Kidney (tissue), 14 donors: ENCODE measurements around the gene LAMB2. TPM values are rescaled to one million over a fixed set of nuclear protein-coding genes. Genes with fewer than 3 reads are reported as not detected.

Experiments used
- DNase-seq, 5 donors: peaks; one replicate each; pipeline ENCODE4 v3.0.0-alpha.2; 2013 to 2020
- FAIRE-seq: peaks from 2 replicates; lab custom pipeline; 2012; peaks lifted over from hg19 to GRCh38; lab: Jason Lieb, UNC
- H3K27ac ChIP-seq, 2 donors: one replicate each; pipeline ENCODE4 v1.7.0; 2013; ENCODE audit warnings: low read depth in 2 of 2, low read length in 2 of 2, inconsistent platforms in 1 of 2
- H3K27me3 ChIP-seq: one replicate; pipeline ENCODE4 v1.7.1; 2013; ENCODE audit warnings: low read length, inconsistent platforms; ENCODE audit not compliant: control insufficient read depth, insufficient read depth
- H3K36me3 ChIP-seq, 3 donors: one replicate each; pipeline versions ENCODE4 v1.7.0 to v1.7.1; 2013; ENCODE audit warnings: low read length in 3 of 3, control low read depth in 1 of 3, inconsistent platforms in 1 of 3; ENCODE audit not compliant: insufficient read depth in 3 of 3, control insufficient read depth in 2 of 3
- H3K4me1 ChIP-seq, 3 donors: one replicate each; pipeline versions ENCODE4 v1.7.0 to v1.7.1; 2013; ENCODE audit warnings: low read length in 3 of 3, inconsistent platforms in 1 of 3, low read depth in 1 of 3; ENCODE audit not compliant: control insufficient read depth in 2 of 3, insufficient read depth in 2 of 3
- H3K4me3 ChIP-seq, 3 donors: one replicate each; pipeline versions ENCODE4 v1.7.0 to v1.8.1; 2013; ENCODE audit warnings: low read length in 3 of 3, control low read depth in 1 of 3, inconsistent platforms in 1 of 3
- H3K9ac ChIP-seq, 3 donors: one replicate each; pipeline versions ENCODE4 v1.7.0 to v1.7.1; 2013; ENCODE audit warnings: low read length in 3 of 3, control low read depth in 1 of 3, inconsistent platforms in 1 of 3
- H3K9me3 ChIP-seq, 3 donors: one replicate each; pipeline versions ENCODE4 v1.7.0 to v1.7.1; 2013; ENCODE audit warnings: low read length in 3 of 3, control low read depth in 1 of 3, inconsistent platforms in 1 of 3; ENCODE audit not compliant: control insufficient read depth in 2 of 3, insufficient read depth in 1 of 3
- CTCF ChIP-seq: IDR thresholded peaks from 3 replicates; pipeline ENCODE4 v1.5.1; 2012; ENCODE audit warnings: mild to moderate bottlenecking, moderate library complexity, borderline replicate concordance; ENCODE audit not compliant: insufficient read depth; ENCODE audit errors: extremely low read depth
- intact Hi-C: fragments of 100-400 bp; cut with DNase I; formaldehyde crosslinking; loops from one replicate; pipeline ENCODE4 v1.11.1; 2022
- polyA plus RNA-seq: library from polyadenylated mRNA; stranded (reverse); fragments of 350-450 nt; fragmentation: Illumina TruSeq; extraction: RNeasy Lipid Tissue Mini Kit (QIAGEN cat#74804); gene quantifications from one replicate; pipeline ENCODE4 v1.2.3, GENCODE V29; 2014; ENCODE audit warnings: low read depth, low replicate concordance; ENCODE audit not compliant: insufficient read depth
- total RNA-seq: library from RNA; stranded (reverse); fragmentation: NEBNext Ultra II Directional; extraction: Animal tissue kit (Norgen Biotek cat#: 25700); gene quantifications from one replicate; pipeline ENCODE4 v1.2.1, GENCODE V29; 2021
- donor health status: control.
- donor health status: control.
- donor health status: control.
- donor health status: control.
- donor health status: control.
- donor health status: DM: yes; HTN: yes; CAD: no.
- donor health status: Normal renal cell carcinoma (clear cell type).

The LAMB2 gene
- total and polyA plus RNA-seq, 2 donors from 2014 or later, result 444 to 460 TPM

DNA sequence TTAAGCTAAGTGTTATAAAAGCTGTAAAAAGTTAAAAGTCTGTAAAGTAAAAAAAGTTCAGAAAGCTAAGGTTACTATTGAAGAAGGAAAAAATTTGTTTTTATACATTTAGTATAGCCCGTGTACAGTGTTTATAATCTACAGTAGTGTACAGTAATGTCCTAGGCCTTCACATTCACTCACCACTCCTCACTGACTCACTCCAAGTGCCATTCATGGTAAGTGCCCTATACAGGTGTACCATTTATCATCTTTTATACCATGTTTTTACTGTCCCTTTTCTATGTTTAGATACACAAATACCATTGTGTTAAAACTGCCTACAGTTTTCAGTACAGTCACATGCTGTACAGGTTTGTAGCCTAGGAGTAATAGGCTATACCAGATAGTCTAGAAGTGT is 24.4 kb upstream of the LAMB2 start:
- Histone ChIP-seq H3K27me3 (no peaks in the 10 kb centered on the region), H3K4me1 (peaks cover 0 to 2% (median 0%) of the 10 kb centered on the region in 3 donors), H3K9ac (no peak overlapping the region), H3K36me3 (no peaks in the 10 kb centered on the region), H3K4me3 (no peak overlapping the region), H3K27ac (no peak overlapping the region), H3K9me3 (no peaks in the 10 kb centered on the region)
- TF ChIP-seq CTCF, result no peak
- intact Hi-C loops, result no loop called here
- FAIRE-seq, result no peak
- DNase-seq, result no peak

DNA sequence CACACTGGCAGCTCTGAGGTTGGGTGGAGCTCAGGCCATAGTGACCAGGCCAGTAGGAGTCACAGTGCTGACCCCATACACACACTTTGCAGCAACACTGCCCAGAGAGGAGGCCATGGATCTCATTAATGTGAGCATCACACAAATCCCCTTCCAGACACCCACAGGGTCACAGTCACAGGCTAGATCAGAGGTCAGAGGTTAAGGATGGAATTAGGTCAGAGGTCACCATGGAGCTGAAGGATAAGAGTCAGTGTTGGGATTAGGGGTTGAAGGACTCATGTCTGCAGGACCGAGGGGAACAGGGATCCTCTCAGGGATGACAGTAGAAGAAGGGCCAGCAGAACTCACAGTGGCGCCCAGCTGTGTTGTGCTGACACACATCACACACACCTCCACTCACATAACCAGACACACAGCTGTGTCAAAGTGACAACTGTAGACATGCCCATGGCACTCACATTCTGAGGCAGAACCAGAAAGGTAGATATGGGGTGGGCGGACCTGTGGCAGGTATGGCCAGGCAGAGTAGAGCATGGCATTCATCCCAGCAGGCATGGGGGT is 20.6 kb upstream of the LAMB2 start:
- no peaks in the 10 kb centered on the region for H3K36me3 ChIP-seq
- H3K4me1 ChIP-seq, result no peaks in the 10 kb centered on the region
- no peaks in the 10 kb centered on the region for H3K9me3 ChIP-seq
- no peak overlapping the region for H3K9ac ChIP-seq
- H3K4me3 ChIP-seq, result no peak overlapping the region
- no peak for FAIRE-seq
- no peak overlapping the region for H3K27ac ChIP-seq
- DNase-seq, result no peak
- intact Hi-C loops, result no loop called here
- TF ChIP-seq CTCF, result no peak
- H3K27me3 ChIP-seq, result no peaks in the 10 kb centered on the region

DNA sequence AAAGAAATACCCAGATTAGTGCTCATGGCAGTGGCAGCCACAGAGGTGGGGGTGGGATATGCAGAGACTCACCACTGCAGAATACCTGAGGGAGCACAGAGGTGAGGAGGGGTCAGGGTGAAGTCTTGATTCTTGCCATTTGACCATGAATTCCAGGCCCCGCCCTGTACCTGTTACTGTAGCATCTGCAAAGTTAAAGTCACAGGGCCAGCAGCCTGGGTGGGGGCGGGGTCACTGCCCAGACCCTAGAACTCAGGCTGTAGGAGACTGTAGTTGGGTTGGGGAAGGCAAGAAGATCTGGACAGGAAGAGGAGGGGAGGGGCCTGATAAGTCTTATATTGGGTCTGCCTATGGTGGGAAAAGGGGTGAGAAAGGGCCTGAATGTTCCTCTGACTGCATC is 18.8 kb upstream of the LAMB2 start:
- intact Hi-C loops, result no loop called here
- no peak for TF ChIP-seq CTCF
- Histone ChIP-seq H3K27ac (no peak overlapping the region), H3K36me3 (no peaks in the 10 kb centered on the region), H3K27me3 (no peaks in the 10 kb centered on the region), H3K4me3 (no peak overlapping the region), H3K4me1 (no peaks in the 10 kb centered on the region), H3K9me3 (no peaks in the 10 kb centered on the region), H3K9ac (no peak overlapping the region)
- FAIRE-seq (no peak), DNase-seq (no peak)

- no peak for TF ChIP-seq CTCF
- Histone ChIP-seq H3K9ac (no peak overlapping the region), H3K9me3 (no peaks in the 10 kb centered on the region), H3K27ac (no peak overlapping the region), H3K27me3 (no peaks in the 10 kb centered on the region), H3K4me1 (no peaks in the 10 kb centered on the region), H3K4me3 (no peak overlapping the region), H3K36me3 (no peaks in the 10 kb centered on the region)
- intact Hi-C loops, result no loop called here
- FAIRE-seq (no peak), DNase-seq (no peak)
Measured at GRCh38 chr3:49148159-49148558, 15.3 kb upstream of the LAMB2 start.
